ENCODE data around the gene A3GALT2. TPM values are rescaled to one million over a fixed set of nuclear protein-coding genes. Genes with fewer than 3 reads are reported as not detected.

A3GALT2 gene
- total RNA-seq, 1 experiment from 2014 or later: not detected

DNA sequence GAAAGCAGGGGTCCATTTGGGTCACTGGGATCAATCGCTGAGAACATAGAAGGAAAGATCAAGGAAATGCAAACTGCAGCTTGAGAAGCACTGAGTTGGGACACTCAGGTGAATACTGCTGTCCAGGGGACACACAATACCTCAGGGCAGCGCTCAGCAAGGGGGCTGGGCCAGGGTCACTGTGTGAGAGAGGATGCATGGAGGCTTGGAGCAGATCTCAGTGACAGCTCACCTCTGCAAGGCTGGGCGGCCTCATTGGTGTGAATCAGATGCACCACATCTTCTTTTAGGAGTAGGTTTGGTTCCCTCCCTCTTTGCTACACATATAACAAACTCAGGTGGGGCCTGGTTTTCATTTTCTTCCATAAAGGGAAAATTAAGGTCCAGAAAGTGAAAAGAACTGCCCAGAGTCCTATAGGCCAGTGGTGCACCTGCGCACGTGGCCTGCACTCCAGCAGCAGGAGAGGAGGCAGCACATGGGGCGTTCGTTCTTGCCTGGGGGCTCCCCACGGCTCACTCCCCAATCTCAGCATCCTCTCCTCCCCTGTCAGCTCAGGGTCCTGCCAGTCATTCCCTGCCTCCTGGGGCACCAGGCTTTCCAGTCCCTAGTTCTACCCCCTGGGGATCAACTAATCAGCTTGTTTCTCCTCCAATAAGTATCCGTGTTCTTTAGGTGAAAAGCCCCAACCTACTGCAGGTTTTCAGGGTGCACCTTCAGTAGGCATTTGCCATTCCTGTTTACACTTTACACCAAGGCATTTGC, 1.5 kb downstream of the A3GALT2 start:
- Mint-ChIP-seq H3K27ac (ENCODE audit: low read depth, unreplicated experiment) (no peak overlapping the region), H3K27me3 (ENCODE audit: insufficient read depth, unreplicated experiment) (no peaks in the 10 kb centered on the region), H3K4me3 (ENCODE audit: unreplicated experiment) (no peak overlapping the region), H3K9me3 (ENCODE audit: unreplicated experiment) (no peaks in the 10 kb centered on the region), H3K4me1 (ENCODE audit: insufficient read depth, unreplicated experiment) (no peaks in the 10 kb centered on the region), H3K36me3 (ENCODE audit: insufficient read depth, unreplicated experiment) (peaks cover 35% of the 10 kb centered on the region)
- BruUV-seq (replicated peaks): no TSS peak
- ChIA-PET CTCF (interaction anchor here (0.7 to 1.9 kb wide), 2 partner anchors 11 to 23 kb away, joined by 3 to 15 read pairs; no protein-coding TSS in a partner anchor), POLR2A (interaction anchor here (2.8 kb wide), 1 partner anchor 20 kb away, joined by 11 read pairs; no protein-coding TSS in a partner anchor)
- TF ChIP-seq, protein P1, sequence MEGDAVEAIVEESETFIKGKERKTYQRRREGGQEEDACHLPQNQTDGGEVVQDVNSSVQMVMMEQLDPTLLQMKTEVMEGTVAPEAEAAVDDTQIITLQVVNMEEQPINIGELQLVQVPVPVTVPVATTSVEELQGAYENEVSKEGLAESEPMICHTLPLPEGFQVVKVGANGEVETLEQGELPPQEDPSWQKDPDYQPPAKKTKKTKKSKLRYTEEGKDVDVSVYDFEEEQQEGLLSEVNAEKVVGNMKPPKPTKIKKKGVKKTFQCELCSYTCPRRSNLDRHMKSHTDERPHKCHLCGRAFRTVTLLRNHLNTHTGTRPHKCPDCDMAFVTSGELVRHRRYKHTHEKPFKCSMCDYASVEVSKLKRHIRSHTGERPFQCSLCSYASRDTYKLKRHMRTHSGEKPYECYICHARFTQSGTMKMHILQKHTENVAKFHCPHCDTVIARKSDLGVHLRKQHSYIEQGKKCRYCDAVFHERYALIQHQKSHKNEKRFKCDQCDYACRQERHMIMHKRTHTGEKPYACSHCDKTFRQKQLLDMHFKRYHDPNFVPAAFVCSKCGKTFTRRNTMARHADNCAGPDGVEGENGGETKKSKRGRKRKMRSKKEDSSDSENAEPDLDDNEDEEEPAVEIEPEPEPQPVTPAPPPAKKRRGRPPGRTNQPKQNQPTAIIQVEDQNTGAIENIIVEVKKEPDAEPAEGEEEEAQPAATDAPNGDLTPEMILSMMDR (IDR thresholded peaks at IDR 0.05; ENCODE audit: unreplicated experiment): no peak
- DNase-seq (ENCODE audit: unreplicated experiment): no peak
- intact Hi-C loops (cut with micrococcal nuclease): no loop called here

DNA sequence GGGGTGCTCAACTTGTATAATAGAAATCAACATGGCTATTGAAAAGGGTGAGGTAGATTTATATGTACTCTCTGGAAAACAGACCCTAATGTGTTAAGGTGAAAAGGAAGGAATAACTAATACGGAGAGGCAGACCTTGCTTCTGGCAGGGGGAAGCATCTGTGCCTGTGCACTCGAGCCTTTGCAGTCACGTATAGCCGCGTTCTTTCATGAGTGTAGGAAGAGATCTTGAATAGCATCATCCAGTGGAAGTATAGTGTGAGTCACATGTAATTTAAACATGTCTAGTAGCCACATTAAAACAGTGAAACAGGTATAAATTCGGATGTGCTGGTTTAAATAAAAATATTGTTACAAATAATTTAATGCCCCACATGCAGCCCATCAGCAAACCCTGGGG, 3.0 kb downstream of the A3GALT2 start:
- Mint-ChIP-seq H3K27ac (ENCODE audit: low read depth, unreplicated experiment) (no peak overlapping the region), H3K4me3 (ENCODE audit: unreplicated experiment) (no peak overlapping the region), H3K4me1 (ENCODE audit: insufficient read depth, unreplicated experiment) (no peaks in the 10 kb centered on the region), H3K9me3 (ENCODE audit: unreplicated experiment) (no peaks in the 10 kb centered on the region), H3K27me3 (ENCODE audit: insufficient read depth, unreplicated experiment) (no peaks in the 10 kb centered on the region), H3K36me3 (ENCODE audit: insufficient read depth, unreplicated experiment) (peaks cover 20% of the 10 kb centered on the region)
- TF ChIP-seq, protein P1 (IDR thresholded peaks at IDR 0.05; ENCODE audit: unreplicated experiment): no peak
- no TSS peak for BruUV-seq (replicated peaks)
- ChIA-PET POLR2A (no interaction called here), CTCF (interaction anchor here (0.8 to 1.3 kb wide), 2 partner anchors 22 to 120 kb away, joined by 3 to 5 read pairs; no protein-coding TSS in a partner anchor)
- intact Hi-C loops (cut with micrococcal nuclease): no loop called here
- no peak for DNase-seq (ENCODE audit: unreplicated experiment)

DNA sequence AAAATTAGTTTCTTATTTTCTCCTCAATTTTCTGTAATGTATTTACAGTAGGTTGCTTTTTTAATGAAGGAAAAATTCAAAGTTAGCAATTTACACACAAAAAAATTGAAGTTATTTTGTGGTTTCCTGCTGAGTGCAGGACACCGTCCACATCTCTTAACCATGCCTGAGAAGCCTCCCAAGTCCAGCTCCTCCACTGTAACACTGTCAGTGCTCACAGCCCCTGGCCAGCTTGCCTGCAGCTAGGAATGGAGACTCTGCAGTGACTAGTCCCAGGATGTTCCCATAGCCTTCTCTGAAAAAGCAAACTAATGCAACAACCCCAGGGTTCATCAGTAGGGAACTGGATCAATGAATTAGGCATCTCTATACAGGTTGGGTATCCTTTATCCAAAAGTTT, 3.5 kb downstream of the A3GALT2 start:
- Mint-ChIP-seq H3K4me3 (ENCODE audit: unreplicated experiment) (no peak overlapping the region), H3K27ac (ENCODE audit: low read depth, unreplicated experiment) (no peak overlapping the region), H3K36me3 (ENCODE audit: insufficient read depth, unreplicated experiment) (peaks cover 14% of the 10 kb centered on the region), H3K9me3 (ENCODE audit: unreplicated experiment) (no peaks in the 10 kb centered on the region), H3K27me3 (ENCODE audit: insufficient read depth, unreplicated experiment) (no peaks in the 10 kb centered on the region), H3K4me1 (ENCODE audit: insufficient read depth, unreplicated experiment) (no peaks in the 10 kb centered on the region)
- intact Hi-C loops (cut with micrococcal nuclease): no loop called here
- no peak for DNase-seq (ENCODE audit: unreplicated experiment)
- POLR2A ChIA-PET: no interaction called here
- no TSS peak for BruUV-seq (replicated peaks)
- TF ChIP-seq, protein P1 (IDR thresholded peaks at IDR 0.05; ENCODE audit: unreplicated experiment): no peak
- CTCF ChIA-PET: interaction anchor here (1.3 kb wide), 1 partner anchor 22 kb away, joined by 5 read pairs; no protein-coding TSS in a partner anchor

DNA sequence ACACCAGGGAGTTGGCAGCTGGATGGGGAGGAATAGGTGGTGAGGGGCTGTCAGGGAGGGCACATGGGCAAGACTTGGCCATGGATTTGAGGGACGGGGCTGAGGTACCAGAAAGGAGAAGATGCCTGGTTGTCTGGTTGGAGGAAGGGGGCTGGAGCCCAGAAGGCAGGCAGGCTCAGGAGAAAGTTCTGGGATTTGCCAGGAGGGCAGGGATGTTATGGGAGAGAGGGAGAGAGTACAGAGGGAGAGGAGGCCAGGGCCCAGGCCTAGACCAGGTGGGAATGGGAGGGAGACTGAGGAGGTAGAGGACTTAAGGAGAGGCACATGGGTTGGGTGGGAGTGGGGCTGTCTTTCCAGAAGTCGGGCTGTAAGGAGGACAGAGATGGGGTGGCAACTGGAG, 4.3 kb downstream of the A3GALT2 start:
- intact Hi-C loops (cut with micrococcal nuclease): no loop called here
- CTCF ChIA-PET: interaction anchor here (0.6 to 1.3 kb wide), 3 partner anchors 14 to 21 kb away, joined by 3 to 5 read pairs (median 3); no protein-coding TSS in a partner anchor
- BruUV-seq (replicated peaks): no TSS peak

More for the DNA sequence above, 4.3 kb downstream of the A3GALT2 start:
- no peaks in the 10 kb centered on the region for H3K4me1 Mint-ChIP-seq (ENCODE audit: insufficient read depth, unreplicated experiment)
- DNase-seq (ENCODE audit: unreplicated experiment): no peak
- no peaks in the 10 kb centered on the region for H3K9me3 Mint-ChIP-seq (ENCODE audit: unreplicated experiment)
- no peak overlapping the region for H3K4me3 Mint-ChIP-seq (ENCODE audit: unreplicated experiment)
- H3K27ac Mint-ChIP-seq (ENCODE audit: low read depth, unreplicated experiment): no peak overlapping the region
- H3K36me3 Mint-ChIP-seq (ENCODE audit: insufficient read depth, unreplicated experiment): peaks cover 7% of the 10 kb centered on the region
- no peaks in the 10 kb centered on the region for H3K27me3 Mint-ChIP-seq (ENCODE audit: insufficient read depth, unreplicated experiment)
- POLR2A ChIA-PET: interaction anchor here (1.2 kb wide), 1 partner anchor 11 kb away, joined by 3 read pairs; no protein-coding TSS in a partner anchor
- TF ChIP-seq, protein P1 (IDR thresholded peaks at IDR 0.05; ENCODE audit: unreplicated experiment): no peak

Measured in MCF 10A (cell line).